SH-SY5Y (cell line): Measurements from ENCODE around the gene CRB3.

Source experiments
- GATA2 ChIP-seq: IDR thresholded peaks from 2 replicates; pipeline ENCODE4 v1.6.1; 2011; ENCODE audit warnings: mild to moderate bottlenecking, low read depth, low read length
- GATA3 ChIP-seq: IDR thresholded peaks from 2 replicates; pipeline ENCODE4 v1.6.1; 2011; ENCODE audit warnings: low read depth, mild to moderate bottlenecking, low read length, moderate library complexity

The CRB3 gene

DNA sequence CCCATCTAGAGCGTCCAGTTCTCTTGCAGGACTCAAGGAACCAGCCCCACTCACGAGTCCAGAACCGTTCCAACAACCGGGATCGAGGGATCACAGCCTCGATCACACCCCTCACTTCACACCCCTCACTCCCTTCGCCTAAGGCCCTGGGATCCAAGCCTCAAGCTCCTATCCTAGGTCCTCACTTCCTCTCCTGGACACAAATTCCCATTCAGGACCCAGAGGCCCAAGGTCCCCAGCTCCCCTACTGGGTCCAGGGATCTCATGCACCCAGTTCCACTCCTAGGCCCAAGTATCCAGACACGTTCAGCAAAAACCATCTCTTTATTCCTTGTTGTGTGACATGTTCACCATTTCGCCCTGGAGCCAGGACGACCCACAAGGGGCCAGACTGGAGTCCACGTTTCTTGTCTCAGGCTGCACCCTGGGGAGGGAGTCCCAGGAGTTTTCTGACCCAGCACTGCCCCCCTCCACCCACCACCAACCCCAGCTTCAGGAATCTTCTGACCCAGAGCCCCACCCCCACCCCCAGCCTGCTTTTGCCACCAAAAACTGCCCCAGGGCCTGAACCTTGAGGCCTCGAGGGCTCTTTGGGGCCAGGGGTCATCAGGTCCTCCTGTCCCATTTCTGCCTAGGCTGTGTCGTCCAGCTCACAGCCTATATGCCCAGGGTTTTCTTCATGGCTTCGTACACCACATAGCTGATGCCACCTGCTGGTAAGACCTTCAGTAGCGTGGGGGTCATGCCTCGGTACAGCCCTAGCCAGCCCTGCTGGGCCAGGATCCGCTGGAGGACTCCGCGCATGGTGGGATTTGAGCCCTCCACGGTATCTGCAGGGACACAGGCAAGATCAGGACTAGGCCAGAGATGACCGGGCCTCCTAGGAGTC is 38.1 kb upstream of the CRB3 start:
- TF ChIP-seq GATA3 (no peak), GATA2 (no peak)

DNA sequence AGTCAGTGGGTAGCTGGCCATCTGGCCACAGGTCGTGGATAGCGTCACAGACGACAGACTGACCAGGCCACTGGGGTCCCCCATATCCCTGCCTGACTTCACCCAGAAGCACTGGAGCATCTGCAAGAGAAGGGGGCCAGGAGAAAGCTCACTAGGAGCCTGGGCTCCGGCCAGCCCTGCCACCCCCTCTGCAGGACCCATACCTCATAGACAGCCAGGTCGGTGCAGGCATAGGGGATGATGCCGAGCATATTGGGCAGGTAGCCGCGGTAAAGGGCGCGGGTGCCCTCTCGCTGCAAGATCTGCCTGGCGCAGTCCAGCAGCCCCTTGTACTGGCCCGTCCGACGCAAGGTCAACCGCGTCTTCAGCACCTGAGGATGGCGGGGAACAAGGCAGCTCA is 36.9 kb upstream of the CRB3 start:
- TF ChIP-seq GATA2, result no peak
- TF ChIP-seq GATA3, result no peak

DNA sequence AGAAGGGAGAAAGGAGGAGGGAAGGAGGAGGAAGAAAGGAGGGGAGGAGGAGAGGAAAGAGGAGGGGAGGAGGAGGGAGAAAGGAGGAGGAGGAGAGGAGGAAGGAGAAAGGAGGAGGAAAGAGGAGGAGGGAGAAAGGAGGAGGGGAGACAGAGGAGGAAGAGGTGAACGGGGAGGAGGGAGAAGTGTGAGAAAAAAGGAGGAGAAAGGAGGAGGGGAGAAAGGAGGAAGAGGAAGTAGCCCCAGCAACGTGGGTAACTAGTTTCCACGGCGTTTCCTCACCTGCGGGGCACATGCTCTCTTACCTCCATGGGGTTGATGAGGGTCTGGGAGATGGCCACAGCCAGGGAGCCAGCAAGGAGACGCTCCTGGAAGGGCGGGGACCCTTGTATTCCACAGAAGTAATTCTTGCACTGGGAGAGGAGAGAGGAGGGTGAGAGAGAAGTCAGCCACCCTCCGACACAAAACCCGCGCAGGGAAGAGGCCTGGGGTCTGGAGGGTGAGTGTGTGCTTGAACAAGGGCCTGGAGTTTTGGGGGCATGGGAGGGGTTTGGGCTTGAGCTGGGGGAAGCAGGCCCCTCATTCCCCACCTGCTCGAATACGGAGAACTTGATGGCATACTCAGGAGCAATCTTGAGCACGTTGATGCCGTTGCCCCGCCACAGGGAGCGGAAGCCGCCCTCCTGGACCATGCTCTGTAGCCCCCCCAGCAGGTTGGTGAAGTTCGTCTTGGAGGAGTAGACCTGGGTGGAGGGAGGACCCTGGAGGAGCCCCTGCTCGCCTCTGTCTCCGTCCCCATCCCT is 34.5 kb upstream of the CRB3 start:
- no peak for TF ChIP-seq GATA2
- TF ChIP-seq GATA3, result no peak

DNA sequence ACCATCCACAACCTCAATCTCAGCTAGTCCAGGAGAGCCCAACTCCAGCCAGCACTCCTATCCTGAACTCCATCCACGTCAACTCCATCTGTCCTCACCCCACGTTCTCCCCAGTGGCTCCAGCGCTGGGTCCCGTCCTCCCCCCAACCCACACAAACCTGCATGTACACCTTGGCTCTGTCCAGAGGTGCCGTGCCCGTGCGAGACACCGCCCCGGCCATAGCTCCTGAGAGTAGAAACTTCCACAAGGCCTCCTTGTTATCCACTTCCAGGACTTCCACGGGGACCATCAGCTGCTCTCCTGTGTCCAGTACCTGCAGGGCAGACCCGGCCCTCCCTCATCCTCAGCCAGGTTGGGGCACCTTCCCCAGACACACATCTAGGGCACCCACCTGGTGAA is 32.2 kb upstream of the CRB3 start:
- TF ChIP-seq GATA3, result no peak
- TF ChIP-seq GATA2, result no peak

DNA sequence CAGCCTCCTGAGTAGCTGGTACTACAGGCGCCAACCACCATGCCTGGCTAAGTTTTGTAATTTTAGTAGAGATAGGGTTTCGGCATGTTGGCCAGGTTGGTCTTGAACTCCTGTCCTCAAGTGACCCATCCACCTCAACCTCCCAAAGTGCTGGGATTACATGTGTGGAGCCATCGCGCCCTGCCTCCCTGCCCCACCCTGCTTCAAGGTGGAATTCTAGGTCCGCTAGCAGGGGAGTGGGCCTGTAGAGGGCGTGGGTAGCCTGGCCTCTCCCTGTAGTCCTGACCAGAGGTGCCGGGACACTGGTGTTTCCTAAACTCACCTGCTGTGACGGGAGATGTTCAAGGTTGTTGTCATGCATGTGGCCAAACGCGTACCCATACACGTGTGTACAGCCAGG is 30.9 kb upstream of the CRB3 start:
- TF ChIP-seq GATA3 (no peak), GATA2 (no peak)

DNA sequence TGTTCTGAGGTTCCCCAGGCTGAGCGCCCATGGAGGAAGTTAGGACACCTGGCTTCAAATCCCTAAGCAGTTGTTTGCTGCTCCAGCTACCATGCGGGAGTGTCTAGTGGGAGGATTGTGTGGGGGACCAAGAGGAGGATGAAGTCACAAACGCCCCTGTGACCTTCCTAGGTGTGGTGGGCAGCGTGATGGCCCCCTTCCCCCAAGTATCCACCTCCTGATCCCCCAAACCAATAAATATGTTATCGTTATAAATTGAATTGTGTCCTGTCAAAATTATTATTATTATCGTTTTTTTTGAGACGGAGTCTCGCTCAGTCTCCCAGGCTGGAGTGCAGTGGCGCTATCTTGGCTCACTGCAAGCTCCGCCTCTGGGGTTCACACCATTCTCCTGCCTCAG is 30.4 kb upstream of the CRB3 start, which contains the start of gene SLC25A41:
Gene SLC25A41 (minus strand): TSS at position 101 of the 400 bp plus-strand sequence. CDS start 70 bp downstream, at position 31.
- TF ChIP-seq GATA3 (no peak), GATA2 (no peak)

DNA sequence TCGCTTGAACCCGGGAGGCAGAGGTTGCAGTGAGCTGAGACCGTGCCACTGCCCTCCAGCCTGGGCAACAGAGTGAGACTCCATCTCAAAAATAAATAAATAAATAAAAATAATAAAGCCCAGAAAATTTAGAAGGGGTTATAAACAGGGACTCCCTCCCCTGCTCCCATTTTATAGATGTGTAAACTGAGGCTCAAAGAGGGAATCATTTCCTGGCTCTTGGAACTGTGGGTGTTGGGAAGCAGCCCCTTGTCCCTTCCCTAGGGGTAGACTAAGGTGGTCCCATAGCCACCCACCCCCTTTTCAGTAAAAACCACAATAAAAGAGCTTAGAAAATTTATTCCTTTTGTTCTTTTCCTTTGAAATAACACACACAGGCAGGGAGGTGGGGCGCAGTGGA is 24.3 kb upstream of the CRB3 start:
- TF ChIP-seq GATA3 (no peak), GATA2 (no peak)

DNA sequence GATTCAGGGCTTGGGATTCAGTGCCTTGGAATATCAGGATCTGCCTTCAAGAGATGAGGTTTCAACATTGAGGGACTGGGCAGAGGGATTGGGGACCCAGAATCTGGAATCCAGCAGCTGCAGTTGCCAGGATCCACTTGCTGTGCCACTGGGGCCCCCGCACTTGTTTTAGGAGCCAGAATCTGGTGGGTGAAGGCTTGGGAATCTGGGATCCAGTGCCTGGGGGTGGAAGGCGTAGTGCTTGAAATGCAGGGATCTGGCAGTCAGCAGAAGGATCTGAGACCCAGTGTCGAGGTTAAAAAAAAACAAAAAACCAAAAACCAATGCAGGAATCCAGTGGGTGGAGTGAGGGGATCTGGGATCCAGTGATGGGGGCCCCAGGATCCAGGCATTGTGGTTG is 23.2 kb upstream of the CRB3 start:
- TF ChIP-seq GATA2, result no peak
- no peak for TF ChIP-seq GATA3

DNA sequence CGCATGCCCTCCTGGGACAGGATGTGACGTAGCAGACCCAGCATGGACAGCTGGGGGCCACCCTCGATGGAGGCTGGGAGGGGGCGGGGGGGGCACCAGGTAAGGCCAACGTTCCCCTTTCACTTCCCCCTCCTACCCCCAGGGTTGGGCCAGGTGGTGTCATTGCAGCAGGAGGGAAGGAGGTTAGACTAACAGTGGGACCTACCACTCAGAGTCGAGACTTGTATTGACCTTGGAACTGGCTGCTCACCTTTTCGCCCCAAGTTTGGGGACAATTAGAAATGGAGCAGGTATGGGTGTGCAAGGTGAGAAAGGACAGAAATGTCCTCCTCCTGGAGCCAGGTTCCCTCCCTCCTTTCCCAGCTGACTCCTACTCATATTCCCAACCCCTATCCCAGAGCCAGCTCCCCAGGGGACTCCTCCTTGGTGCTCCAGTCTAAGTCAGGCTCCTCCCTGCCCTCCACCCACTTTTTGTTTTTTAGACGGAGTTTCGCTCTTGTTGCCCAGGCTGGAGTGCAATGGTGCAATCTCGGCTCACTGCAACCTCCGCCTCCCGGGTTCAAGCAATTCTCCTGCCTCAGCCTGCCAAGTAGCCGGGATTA is 21.9 kb upstream of the CRB3 start:
- TF ChIP-seq GATA3 (no peak), GATA2 (no peak)

DNA sequence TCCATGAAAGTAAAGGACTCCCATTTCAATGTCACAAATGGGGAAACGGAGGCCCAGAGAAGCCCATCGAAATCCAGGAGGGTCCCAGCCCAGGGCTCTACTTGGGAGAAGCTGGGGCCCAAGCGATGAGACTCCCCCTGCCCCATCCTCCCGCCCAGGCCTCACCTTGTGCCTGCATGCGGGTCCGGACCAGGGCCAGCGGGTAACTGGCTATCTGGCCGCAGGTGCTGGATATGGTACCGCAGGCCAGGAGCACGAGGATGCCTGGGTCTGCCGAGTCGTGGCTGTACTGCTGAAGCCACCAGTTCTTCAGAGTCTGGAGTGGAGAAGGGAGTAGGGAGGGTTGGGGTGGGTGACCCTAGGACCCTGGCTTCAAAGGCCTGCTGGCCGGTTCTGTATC is 20.1 kb upstream of the CRB3 start:
- TF ChIP-seq GATA2 (no peak), GATA3 (no peak)

DNA sequence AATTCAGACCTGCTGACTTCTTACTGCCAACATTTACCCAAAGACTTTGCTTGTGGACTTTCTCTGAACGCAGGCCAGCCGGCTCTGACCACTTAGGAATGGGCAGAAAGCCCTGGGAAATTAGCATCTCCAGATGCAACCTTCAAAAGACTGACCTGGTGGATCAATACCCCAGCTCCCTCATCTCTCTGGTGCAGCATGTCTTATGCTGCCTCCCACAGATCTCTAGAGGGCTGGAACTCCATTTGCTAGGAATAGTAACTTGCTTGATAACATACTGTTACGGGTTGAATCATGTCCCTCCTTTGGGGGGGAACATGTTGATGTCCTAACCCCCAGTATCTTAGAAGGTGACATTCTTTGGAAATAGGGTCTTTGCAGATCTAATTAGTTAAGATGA is 17.6 kb upstream of the CRB3 start:
- no peak for TF ChIP-seq GATA2
- TF ChIP-seq GATA3, result no peak

DNA sequence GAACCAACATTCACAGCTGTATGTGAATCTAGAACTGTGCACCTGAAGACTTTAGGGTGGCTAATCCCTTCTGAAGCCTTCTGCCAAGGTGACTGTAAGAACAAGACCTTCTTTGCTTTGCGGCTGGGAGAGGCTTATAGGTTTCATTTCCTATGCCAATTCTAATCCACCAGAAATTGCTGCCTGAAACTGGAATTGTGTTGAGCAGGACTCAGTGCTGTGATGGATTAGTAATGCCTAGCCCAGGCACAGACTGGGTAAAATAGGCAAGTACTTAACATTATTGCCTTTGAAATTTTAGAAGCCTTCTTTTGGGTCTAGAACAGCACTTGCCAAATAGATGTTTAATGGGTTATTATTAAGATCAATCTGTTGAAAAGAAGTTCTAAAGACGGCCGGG is 16.0 kb upstream of the CRB3 start:
- no peak for TF ChIP-seq GATA2
- TF ChIP-seq GATA3, result no peak

DNA sequence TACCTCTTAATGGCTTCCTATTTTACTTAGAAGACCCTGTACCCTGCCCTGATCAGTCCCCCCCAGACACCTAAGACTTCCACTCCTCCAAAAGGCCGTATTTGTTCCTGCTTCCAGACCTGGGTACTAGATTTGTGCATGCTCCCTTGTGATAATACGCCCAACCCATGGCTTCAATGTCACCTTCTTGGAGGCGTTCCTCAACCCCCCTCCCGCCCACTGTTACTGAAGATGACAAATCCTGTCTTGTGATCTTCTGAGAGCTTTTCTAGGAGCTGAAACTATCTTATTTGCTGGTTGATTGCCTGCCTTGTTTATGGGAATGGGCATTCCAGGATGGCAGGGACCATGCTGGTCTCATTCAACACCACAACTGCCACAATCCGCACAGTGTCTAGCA is 13.9 kb upstream of the CRB3 start:
- no peak for TF ChIP-seq GATA2
- no peak for TF ChIP-seq GATA3

DNA sequence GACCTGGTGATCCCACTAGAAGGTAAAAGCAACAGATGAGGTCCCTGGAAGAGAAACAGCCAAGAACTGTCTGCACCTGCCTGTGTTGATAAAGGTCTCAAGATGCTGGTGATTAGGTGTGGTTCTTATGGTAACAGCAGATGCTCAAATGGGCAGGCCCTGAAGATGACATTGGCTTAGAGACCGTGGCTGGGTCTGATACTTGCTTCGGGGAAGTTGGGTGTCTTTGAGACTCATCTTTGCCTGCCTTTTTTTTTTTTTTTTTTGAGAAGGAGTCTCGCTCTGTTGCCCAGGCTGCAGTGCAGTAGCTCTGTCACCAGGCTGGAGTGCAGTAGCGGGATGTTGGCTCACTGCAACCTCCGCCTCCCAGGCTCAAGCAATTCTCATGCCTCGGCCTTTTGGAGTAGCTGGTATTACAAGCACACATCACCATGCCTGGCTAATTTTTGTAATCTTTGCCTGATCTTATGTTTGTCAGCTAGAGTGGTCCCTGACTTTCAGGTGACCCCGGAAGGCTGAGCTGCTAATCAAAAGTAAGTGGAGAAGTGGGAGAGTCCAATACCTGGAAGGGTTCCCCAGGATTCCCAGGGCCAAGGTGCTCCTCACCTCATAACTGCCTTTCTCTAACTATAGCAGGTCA is 12.4 kb upstream of the CRB3 start:
- TF ChIP-seq GATA2 (no peak), GATA3 (no peak)
